GM19395 (cell line): ENCODE measurements around the gene PICK1.

Experiments
- ATAC-seq: cut with Tn5 transposase; IDR thresholded peaks from one replicate; pipeline ENCODE4 v1.9.1; 2021; ENCODE audit warnings: mild to moderate bottlenecking, moderate library complexity; ENCODE audit not compliant: unreplicated experiment

PICK1 gene

DNA sequence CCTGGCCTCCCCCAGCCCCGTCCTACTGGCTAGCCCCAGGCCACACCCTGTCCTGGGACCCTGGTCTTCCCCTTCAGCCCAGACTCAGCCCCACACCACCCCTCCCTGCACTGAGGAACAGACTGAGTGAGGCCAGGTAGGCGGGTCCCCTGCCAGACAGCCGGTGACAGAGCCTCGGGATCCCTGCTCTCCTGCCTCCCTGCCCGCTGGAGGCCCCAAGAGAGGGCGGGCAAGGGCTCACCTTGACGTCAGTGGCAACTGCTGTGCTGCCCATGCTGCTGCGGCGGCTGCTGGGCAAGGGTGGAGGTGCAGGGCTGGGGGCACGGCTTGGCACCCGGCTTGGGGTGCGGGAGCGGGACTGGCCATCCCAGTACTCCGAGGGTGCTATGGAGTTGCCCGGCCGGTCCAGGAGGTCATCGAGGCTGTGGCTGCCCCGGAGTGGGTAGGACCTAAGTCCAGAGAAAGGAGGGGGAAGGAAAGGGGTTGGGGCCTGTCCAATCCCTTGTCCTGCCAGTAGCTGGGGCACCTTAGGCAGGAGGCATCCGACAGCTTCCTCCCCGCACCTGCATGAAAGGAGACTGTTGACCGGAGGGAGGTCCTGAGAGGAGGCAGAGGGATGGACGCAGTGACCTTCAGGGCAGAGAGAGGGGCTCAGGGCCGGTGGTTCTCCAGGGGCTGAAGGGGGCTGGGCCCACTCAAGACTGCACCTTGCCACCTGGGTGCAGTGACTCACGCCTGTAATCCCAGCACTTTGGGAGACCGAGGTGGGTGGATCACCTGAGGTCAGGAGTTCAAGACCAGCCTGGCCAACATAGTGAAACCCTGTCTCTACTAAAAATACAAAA, 29.0 kb downstream of the PICK1 start:
- ATAC-seq: no peak

DNA sequence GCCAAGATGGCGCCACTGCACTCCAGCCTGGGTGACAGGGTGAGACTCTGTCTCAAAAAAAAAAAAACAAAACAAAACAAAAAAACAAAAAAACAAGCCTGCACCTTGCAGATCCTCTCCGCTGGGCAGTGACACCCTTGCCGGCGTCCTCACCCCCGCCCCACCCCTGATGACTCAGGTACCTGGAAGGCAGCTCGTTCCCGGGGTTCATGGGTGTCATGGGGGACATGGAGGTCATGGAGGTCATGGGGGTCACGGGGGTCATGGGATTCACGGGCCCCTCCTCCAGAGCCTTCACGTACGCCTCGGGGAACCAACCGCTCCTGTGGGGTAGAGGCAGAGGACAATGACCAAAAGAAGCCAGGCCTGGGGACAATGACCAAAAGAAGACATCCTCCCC, 29.7 kb downstream of the PICK1 start:
- no peak for ATAC-seq

DNA sequence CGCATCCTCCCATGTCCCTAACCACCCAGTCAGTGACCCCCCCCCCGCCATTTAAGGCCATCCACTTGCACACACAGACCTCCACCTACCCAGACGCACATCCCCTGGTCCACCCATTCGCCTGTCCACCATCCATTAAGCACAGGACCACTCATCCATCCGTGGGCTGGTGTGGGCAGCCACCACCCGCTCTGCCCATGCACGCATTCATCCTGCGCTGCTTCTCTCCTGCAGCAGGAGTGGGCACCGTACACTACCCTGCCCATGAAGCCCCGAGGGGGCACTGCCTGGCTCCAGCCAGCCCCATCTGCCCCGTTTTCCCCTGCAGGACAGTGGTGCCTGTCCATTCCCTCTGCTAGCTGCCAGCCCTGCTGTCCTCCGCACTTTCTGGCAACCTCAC, 30.7 kb downstream of the PICK1 start:
- no peak for ATAC-seq

DNA sequence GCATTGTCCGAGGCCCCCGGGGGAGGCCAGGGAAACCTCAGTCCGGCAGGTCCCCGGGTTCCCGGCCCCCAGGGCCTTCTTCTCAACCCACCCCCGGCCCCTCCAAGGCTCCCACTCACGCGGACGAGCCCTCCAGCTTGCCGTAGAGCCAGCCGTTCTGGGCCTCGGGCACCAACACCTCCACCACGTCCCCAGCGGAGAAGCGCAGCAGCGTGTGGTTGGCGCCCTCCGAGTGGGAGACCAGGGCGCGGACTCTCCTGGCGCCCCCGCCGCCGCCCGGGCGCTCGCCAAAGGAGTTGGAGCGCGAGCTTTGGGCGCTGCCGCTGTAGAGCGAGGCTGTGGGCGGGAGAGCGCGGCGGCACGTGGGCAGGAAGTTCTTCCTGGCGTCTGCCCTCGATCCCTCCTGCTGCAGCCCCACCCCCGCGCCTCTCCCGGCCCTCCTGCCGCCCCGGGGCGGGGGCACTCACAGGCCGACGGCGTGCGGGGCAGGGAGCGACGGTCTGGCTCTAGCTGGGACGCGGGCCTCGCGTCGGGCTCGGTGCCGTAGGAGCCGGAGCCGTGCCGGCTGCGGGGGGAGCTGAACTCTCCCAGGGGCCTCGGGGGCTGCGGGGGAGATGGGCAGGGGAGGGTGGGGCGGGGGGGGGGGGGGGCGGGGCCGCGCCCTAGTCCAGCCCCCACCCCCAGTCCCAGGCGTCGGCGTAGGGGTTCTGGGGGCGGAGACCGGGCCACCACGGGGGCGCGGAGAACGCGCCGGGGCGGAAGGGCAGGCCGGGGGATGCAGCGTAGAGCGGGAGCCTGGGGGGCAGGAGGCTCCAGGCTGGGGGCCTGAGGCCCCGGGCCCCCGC, 31.6 kb downstream of the PICK1 start:
- ATAC-seq: no peak

DNA sequence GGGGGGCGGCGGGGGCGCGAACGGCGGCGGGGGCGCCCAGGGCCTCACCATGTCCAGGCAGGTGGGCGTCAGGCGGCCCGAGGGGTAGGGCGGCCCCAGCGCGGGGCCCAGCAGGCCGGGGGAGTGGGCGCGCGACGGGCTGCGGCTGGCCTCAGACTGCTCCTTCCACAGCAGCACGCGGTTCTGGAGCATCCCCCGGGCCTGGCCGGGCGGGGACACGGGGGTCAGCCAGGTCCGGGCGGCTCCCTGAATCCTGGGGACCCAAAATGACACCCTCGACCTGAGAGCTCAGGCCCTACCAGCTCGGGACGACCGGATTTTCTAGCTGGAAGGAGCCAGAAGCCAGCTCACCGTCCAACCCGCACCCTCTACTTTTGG, 32.3 kb downstream of the PICK1 start:
- ATAC-seq: no peak

DNA sequence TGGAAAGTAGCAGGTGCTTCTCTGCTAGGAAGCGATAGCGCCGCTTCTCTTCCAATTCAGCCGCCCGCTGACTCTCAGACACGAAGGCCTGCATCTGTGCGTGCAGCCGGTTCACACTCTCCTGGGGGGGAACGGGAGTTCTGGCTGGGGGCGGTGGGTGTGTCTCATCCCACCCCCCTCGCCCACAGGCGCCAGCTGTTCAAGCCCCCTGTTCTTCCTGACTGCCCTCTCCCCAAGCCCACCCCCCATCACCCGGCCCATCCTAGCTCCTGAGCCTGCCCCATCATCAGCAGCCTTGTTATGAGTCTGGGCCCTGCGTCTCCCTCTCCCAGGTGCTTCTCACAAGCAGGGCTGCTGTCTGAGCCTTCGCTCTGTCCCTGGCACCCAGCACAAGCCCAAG, 39.9 kb downstream of the PICK1 start:
- no peak for ATAC-seq

DNA sequence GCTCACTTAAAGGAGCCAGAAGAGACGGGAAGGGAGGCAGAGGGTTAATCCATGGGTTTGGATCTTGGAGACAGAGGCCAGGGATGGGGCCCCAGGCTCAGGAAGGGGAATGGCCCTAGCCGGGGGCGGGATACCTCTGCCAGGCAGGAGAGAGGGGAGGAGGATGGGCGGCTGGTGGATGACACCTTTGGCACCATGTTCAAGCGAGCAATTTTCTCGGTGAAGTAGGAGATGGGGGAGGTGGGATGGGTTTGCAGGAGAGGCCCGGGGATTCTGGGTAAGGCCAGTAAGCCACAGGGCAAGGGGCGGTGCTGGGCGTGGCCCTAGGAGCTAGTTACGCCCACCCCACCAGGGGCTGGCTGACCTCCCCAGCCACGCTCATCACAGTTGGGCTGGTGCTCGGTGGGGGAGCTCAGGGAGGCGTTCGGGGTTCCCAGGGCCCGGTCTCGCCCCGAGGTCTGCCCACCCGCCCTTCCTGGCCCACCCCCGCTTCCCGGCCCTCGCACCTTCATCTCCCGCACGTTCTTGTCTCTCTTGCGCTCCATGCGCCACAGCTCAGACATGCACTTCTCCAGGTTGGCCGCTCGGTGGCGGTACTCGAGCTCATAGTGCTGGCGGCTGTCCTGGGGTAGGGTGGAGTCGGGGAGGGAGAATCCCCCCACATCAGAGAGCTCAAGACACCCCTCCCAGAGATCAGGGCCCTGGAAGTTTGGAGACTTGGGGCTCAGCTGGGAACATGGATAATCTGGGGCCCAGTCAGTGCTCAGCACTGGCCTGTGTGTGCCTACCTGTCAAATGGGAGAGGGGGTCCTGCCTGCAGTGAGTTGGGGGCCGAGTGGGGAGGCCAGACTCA, 40.6 kb downstream of the PICK1 start:
- no peak for ATAC-seq

DNA sequence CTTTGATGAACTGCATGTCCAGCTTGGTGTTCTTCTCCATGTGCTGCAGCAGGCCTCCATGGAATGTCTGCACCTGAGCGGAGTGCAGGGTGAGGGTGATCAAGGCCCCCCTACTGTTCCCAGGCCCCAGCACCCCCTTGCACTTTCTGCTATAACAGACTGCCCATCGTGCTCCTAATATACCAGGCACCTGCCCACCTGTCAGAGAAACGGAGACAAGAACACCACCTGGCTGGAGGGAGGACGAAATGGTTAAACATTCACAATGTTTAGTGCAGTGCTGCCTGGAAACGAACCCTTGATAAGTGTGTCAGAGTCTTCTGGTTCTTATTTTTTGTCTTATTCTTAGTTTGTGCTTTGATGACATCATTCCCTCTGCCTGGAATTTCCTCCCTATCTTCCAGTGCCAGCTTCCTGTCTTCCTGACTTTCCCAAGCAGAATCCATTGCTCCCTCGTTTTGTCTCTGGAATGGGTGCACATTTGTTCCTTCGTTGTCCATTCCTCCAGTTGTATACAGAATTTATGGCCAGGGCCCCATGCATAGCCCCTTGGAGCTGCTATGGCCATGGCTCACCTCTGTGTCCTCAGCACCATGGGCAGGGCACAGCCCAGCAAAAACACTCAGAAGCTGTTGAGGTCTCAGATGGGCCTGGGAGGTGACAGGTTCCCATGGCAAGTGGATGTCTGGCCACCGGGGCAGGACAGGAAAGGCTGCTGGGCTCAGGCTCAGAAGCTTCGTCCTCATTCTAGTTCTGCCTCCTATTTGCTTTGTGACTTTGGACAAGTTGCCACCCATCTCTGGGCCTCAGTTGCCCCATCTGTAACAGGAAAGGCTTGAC, 41.4 kb downstream of the PICK1 start:
- no peak for ATAC-seq

DNA sequence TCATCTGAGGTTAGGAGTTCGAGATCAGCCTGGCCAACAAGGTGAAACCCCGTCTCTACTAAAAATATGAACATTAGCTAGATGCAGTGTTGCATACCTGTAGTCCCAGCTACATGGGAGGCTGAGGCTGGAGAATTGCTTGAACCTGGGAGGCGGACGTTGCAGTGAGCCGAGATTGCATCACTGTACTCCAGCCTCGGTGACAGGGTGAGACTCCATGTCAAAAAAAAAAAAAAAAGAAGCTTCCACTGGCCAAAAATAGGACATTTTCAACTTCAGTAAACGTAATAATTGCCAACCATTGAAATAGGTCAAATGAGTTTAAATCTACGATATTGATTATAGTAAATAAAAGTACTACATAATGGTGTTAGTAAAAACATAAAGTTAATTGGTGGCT, 46.4 kb downstream of the PICK1 start:
- ATAC-seq: no peak

DNA sequence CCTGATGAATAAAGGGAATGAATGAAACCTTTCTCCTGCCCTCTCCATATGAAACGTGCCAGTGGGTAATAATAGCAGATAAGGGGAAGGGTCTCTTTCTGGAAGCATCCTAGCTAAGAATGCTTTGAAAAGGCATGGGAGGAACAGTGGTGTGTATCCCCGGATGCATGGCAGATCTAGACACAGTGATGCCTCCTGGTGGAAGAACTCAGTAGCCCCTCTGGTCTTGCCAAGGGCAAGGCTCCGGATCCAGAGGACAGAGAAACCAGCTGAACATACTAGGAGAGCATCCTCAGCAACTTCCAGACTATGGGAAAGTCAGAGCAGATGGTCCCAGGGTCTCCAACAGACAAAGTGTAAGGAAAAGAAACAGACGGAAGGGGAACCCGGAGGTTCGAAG, 46.9 kb downstream of the PICK1 start:
- ATAC-seq: no peak

DNA sequence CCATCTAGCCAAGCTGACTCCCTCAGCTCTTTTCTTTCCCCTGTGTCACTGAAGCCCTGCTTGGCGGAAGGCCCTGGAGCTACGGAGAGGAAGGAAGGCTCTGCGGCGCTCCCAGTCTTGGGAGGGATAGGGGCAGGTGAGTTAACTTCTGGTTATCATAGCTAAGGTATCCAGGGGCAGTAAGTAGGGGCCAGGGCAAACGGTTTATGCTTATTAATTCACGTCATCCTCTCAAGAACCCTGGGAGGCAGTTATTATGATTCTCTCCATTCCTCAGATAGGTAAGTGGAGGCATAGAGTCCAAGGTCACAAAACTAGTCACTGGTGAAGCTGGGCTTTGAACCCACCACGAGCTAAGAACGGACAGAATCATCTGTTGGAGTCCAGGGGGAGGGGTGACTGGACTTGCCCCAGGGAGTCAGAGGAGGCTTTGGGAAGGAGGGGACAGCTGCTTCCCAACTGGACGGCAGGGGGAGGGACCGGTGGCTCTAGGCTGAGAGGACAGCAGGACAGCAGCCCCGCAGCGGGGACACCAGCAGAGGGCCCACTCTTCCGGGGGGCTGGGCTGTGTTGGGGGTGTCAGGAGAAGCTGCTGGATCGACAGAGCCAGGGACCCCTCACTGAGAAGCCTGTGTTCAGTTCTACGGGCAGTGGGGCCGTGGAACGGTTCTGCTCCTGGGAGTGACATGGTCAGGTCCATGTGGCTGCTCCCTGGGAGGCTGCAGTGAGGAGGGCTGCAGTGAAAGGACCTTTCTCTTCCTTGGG, 49.8 kb downstream of the PICK1 start:
- no peak for ATAC-seq

DNA sequence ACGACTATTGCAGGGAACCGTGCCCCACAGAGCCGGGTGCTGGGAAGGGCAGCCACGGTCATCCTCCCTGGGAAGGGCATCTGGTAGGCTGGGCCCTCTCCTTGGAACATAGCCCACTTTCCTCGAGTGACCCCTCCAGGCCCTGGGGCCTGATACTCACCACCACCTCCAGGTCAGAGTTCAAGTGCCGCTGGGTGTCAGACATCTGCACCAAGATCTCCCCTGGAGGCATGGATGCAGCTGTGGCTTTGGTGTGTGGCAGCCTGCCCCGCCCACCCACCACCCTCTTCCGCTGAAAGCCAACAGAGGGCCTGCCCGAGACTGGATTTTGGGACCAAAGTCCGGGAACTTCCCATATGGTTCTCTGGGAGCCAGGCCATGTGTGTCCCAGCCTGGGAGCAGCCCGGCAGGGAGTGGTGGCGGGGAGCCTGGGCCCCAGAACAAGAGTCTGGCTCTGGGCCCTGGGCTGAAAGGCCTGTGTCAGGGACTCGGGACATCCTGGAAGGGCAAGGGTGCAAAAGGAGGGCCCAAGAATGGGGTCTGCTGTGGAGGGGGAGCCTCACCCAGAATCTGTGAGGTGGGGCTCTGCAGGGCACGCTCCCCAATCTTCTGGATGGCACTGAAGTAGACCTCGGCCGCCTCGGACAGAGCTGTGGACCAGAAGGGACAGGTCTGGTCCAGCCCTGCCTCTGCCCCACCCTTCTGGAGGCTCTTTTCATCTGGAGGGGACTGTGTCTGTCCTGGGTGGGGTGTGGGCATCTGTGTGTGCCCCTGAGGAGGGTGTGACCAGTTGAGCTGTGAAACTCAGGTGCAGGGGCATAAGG, 50.7 kb downstream of the PICK1 start:
- no peak for ATAC-seq

DNA sequence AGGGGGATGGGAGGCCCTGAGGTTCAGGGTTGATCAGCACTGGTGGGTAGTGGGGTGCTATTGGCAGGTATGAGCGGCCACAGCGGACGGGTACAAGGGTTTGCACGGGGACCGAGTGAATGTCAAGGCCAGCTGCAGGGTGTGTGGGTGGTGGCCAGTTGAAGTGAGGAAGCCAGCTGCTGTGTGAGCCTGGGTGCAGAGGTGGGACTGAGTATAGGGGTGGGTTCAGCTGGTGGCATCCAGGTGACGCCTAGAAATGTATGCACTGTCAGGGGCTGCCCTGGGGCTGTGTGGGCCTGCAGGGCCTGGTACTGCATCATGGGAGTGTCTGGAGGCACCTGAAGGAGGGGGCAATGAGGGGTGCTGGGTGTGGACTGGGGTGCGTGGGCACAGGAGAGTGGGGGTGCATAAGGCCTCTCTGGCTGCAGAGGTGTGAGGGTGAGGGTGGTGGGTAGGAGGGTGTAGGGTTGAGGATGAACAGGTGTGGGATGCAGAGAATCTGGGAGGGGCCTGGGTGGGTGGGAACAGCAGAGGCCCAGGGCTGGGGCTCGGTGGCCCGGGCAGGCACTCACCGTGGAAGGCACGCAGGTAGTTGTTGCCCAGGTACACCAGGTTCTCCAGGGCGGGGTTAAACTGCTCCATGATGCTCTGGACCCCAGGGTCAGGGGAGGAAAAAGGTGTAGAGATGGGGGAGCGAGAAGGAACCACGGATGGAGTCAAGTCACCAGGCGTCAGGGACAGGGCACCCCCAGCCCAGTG, 51.5 kb downstream of the PICK1 start:
- ATAC-seq: no peak

DNA sequence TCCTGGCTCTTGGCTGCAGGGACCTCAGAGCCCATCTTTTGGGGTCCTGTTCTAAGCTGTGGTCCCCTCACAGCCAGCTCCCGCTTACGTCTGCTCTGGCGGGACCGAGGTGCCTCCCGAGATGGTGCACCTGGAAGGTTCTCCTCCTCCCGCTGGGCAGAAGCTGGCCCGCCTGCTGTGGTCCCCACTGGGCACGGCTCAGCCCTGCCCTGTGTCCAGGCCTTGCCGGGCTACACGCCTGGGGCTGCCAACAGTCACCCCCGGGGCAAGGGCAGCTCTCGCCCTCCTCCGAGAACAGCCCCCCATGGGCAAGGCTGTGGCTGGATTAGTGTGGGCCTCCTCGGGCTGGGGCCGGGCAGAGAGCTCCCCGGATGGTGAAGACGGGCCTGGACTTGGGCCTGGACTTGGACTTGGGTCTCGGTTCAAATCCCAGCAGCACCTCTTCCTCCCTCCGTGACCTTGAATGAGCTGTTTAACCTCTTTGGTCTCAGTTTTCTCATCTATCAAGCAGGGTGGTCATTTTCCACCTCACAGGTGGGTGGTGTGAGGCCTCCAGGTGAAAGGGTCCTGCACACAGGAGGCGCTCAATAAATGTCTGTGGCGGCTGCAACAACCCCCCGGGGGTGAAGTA, 52.3 kb downstream of the PICK1 start:
- no peak for ATAC-seq

DNA sequence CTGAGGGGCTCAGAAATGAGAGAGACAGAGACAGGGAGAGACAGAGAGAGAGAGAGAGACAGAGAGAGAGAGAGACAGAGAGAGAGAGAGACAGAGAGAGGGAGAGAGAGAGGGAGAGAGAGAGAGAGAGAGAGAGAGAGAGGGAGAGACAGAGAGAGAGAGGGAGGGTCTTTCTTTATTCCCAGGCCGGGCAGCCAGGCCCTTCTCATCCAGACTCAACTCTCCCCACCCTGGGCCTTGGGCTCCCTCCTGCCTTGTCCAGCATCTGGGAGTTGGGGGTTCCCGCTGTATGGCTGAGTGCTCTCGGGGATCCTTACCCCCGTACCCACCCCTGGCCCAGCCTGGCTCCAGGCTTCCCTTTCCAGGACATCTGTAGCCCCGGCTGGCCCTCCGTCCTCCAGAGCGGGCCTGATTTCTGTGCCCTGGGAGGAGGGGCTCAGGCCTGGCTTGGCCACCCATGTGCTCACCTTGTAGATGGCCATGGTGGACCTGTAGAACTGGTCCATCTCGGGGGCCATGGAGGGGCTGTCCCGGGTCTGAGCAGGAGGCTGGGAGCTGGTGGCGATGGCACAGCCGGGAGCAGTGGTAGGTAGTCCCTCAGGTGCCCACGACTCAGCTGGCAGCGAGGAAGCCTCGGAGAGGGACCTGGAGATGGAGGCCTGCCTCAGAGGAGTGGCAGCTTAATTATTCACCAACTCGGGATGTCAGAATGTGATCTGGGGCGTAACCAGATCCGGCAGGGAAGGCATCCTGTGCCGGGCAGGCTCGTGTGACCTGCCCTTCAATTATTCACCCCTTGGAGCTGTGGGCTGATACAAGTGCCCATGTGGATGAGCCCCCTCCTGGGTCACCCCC, 53.0 kb downstream of the PICK1 start, which contains the start of gene BAIAP2L2:
Gene BAIAP2L2 (minus strand): TSS at position 677 of the 855 bp plus-strand sequence. CDS start 159 bp downstream, at position 518.
- ATAC-seq: no peak
